GM21423 (cell line): ENCODE data around the gene GRP.

ENCODE experiments used
- ATAC-seq: cut with Tn5 transposase; IDR thresholded peaks from one replicate; pipeline ENCODE4 v1.9.1; 2021; ENCODE audit warnings: mild to moderate bottlenecking, moderate library complexity; ENCODE audit not compliant: unreplicated experiment

GRP gene

DNA sequence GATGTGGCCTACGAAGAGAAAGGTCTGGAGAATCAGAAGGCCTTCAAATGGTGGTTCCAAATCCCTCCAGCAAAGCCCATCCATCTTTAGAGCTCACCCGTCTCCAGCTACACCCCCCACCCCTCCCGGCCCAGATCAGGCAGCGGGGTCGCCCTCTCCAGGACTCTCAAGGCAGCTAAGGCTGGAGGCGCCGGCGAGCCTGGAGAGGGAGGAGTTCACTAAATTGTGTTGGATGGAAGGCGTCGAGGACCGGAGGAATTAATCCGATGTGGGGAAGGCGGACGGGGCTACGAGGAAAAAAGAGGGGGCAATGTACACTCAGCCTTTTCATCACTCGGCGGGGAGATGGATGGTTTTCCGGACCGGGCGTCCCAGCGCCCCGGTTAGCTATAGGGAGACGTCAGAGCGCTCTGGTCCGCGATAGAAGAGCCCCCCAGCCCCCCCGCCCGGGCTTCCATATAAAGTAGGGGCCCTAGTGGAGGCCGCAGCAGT, at the start of gene GRP:
TSS of gene GRP (plus strand) at position 487 of the 492 bp plus-strand sequence. CDS start 108 bp downstream, outside the sequence.
- no peak for ATAC-seq

DNA sequence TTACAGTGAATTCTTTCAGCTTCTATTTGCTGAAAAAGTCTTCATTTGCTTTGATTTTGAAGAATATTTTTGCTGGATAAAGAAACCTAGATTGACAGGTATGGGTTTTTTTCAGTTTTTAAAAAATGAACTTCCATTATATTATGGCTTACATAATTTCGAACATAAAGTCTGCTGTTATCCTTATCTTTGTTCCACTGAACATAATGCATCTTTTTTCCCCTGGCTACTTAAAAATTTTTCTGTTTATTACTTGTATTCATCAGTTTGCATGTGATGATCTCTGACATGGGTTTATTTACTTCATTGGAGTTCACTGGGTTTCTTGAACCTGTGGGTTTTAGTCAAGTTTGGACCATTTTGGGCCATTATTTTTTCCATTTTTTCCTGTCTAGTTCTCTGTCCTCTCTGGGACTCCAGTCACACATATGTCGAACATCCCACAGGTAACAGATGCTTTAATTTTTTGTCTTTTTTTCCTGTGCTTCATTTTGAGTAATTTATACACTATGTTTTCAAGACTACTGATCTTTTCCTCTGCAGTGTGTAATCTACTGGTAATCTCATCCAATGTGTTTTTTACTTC, 47.2 kb upstream of the GRP start:
- ATAC-seq: no peak

DNA sequence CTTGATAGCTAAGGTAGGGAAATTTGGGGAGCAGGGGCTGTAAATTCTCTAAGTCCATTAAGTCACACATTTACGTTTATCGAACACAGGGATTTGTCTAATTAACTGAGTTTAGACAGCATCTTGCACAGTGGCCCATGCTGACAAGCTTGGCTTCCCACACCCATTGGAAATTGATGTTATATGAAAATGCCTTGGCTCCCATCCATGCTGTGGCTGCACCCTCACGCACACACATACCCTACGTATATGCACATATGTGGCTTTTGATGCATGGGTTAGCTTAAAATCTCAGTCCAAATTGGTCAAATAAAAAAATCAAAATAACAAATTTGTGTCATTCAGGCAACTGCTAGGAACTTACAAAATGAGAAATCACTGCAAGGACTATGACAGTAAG, 42.5 kb upstream of the GRP start:
- ATAC-seq: no peak

DNA sequence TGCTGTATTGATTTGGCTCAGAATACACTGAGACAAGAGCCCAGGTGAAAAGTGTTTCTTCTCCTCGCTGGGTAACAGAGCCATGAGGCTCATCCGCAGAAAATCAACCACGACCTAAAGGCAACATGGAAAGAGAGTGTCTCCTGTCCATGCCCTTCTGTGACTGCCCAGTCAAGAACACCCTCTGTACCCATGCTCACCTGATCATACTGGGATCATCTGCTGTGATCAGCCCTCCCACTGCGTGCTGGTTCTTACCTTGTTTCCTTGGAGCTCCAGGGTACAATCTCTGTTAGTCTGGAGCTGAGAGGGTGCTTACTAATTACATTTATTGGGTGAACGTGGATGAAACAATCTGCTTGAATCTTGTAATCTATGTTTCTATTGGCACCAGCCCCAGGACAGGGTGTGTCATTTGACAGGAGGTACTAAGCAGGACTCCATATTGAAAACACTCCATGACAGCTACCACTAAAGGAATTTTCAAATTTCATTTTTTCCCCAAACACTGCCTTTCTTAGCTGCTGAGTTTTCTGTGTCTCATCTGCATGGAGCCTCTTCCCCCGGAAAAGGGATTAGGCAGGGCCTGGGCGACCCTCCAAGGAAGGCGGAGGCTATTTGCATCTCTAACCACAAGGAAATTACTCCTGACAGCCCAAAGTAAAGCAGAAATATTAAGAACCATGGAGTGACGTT, 39.7 kb upstream of the GRP start:
- ATAC-seq: no peak

DNA sequence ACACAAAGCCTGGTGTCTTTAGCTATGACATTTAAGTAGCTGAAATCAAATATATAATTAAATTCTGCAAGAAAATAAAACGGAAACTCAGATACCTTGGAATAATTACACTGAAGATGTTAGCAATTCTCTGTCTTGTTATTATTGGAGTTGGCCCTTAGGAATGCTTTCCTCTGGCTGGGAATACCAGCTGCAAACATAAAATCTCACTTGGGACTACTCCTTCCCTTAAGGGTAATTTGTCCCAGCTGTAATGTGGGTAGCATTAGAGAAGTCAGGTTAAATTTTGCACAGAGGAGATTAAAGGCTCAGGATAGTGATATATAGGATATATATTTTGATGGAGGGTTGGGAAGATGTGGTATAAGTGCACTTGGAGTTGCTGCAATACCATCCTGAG, 37.3 kb upstream of the GRP start:
- no peak for ATAC-seq

DNA sequence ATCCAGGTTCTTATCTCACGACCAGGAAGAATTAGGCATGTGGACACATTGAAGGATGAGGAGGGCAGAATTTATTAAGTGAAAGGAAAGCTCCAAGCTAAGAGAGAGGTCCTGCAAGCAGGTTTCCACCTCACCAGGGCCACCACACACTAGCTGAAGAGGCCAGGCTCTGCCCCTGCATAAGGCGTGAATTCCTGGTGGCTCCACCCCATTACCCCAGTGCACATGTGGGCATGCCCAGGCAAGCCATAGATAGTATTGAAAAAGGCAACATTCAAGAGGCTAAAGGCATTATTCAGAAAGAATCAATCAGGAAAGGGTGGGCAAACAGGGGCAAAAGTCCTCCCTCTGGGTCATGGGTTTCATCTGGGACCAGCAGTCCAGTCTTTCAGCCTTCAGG, 30.9 kb upstream of the GRP start:
- no peak for ATAC-seq

DNA sequence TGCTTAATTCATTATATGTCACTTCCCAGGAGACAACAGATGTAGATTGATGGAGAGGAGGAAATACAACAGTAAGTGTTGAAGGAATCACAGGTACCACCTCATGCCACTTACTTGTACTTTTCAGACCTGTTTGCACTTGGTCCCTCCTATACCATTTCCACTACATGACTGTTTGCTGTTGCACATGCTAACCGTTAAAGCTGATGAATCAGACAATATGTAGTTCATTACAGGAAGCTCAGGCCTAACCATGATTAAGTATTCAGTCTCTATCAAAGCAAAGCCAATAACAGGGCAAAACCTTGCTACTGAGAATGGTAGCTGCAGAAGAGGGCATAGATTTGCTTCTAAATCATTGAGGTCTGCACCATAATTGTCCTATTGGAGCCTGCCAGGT, 30.2 kb upstream of the GRP start:
- ATAC-seq: no peak

DNA sequence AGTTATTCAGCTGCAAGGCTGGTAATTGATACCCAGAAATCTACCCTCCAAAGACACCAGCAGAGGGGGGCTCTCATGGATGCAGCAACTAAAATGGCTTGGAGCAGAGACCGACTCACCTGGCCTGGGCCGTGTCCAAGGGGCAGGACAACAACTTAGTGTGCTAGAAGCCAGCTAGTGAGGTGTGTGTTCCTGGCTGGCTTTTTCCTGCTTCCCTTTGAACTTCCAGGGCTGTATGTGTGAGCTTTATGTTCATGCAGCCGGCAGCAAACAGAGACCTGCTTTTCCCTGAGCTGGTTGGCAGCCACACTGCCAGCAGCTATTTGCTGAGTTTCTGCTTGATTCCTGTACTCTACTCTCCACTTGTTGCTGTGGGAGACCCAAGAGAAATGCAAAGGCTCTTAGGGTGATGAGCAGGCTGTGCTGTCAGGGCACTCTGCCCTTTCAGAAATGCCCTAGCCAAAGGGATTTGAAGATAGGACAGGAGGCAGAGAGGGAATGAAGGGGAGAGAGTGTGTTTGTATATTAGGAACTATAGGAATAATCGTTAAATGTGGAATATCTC, 23.7 kb upstream of the GRP start:
- no peak for ATAC-seq

DNA sequence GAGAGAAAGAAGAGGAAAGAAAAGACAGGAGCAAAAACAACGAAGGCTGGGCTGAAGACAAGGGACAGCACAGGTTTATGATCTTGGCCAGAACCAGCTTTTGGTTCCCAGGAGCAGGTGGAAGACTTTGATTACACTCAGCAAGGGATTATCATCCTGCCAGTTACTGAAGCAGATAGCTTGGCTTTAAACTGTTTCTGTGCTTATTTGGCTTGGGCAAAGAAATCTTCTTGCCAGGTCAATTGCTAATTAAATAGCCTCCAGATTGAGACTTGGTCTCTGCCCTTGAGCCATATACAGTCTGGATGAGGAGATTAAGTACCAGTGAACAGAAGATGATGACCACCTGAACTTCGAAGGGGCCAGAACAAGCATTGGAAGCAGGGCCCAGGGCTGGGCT, 22.3 kb upstream of the GRP start:
- no peak for ATAC-seq

DNA sequence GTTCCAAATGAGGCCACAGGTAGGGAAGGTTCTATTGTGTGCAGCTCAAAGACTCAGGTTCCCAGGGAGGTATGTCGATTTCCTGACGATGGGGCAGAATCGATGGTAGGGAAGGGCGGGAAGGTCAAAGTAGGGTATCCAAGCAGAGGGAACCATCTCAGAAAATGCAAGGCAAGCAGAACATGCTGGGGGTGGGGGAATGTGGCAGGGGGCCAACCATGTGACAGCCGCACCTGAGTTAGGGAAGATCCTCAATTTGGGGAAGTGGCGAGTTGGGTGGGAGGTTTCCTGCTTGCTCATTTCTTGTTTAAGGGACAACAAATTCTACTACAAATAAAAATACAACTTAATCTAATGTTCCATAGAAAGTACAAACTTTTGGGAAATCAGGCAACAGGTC, 21.7 kb upstream of the GRP start:
- no peak for ATAC-seq

DNA sequence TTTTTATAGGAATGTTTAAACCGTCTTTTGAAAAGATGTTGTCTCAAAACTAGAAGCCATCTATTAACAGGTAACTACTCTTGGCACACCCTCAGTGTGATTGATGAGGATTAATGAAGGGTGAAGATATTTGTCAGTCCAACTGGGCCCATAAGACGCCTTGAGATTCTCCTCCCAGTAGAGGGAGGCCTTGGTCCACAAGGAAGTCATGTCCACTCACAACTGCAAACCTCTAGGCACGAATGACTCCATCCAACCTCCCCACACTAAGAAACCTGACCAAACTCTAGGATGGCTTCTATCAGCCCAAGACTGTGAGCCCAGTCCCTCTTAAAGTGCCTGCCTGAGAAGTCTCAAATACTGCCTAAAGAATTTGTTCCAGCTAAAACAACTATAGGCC, 19.2 kb upstream of the GRP start:
- no peak for ATAC-seq

DNA sequence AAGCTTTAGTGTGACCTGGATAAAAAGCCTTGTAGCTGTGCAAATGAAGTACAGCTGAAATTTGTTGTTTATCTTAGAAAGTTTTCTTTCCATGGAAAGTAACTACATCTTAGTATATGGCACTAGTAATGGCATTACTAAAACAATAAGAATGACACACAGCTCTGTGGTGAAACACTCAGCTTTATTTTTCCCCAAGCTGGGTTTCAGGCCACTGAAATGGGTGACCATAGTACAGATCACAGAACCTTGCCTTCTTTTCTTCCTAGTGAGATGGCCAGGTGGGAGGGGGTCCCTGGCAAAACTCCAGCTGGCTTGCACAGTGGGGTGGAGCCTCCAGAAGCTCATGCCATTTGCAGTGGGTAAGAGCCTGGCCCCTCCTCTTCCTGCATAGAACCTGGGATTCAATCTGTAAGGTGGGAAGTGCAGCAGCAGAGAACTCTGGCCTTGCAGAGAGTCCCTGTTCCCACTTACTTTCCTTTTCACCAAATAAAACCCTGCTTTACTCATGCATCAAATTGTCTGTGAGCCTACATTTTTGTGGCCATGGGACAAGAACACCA, 17.6 kb upstream of the GRP start:
- no peak for ATAC-seq

DNA sequence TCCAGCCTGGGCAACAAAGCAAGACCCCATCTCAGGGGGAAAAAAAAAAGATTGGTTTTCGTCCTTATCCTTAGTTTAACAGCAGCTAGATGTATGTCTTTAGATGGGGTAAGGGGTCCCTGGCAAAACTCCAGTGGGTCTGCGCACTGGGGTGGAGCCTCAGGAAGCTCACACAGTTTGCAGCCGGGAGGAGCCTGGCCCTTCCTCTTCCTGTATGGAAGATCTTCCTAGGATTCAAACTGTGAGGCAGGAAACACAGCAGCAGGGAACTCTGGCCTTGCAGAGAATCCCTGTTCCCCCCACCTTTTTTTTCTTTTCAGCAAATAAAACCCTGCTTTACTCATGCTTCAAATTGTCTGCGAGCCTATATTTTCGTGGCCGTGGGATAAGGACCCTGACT, 12.5 kb upstream of the GRP start:
- ATAC-seq: no peak

DNA sequence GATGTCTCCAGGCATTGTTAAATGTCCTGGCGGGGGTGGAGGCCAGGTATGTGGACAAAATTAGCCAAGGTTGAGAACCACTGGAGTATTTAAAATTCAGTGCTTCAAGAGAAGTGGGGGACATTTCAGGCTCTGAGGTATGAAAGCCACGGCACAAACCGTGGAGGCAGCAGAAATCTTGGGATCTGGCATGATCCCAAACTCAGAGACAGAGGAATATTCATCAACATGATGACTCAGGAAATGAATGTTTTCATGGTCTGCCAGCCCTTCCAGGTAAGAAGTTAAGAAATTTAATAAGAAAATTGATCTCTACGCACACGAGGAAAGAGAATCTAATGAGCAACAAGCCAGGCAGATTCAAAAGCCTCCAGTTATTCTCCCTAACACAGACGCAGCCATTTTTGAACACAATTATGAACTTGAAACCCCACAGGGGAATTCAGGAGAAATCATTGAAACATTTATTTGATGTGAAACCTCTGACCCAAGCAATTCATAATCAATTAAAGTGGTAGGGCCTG, 11.3 kb upstream of the GRP start:
- no peak for ATAC-seq

DNA sequence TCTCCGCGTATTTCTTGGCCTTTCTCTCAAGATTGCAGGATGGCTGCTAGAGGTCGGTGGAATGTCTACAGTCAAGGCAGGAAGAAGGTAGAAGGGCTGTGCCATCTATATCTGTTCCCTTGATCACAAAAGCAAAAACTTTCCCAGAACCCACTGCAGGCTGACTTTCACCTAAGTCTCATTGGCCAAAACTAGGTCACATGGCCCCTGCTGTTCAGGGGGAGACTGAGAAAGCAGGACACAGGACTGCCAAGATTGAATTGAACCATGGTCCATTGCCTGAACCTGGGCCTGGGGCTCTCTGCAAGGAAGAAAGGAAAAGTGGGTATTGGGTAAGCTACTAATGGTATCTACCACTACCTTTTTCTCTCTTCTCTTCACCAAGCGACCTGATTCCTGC, 9.7 kb upstream of the GRP start:
- no peak for ATAC-seq

DNA sequence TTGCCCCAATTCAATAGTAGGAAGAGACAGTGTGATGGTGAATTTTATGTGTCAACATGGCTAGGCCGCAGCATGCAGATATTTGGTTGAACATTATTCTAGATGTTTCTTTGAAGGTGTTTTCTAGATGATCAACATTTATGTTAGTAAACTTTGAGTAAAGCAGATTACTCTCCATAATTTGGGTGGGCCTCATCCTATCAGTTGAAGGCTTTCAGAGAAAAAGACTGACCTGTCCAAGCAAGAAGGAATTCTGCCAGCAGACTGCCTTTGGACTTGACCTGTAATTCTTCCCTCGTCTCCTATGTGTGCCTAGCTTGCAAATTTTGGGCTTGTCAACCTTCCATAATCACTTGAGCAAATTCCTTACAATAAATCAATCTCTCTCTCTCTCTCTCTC, 8.3 kb upstream of the GRP start:
- no peak for ATAC-seq

DNA sequence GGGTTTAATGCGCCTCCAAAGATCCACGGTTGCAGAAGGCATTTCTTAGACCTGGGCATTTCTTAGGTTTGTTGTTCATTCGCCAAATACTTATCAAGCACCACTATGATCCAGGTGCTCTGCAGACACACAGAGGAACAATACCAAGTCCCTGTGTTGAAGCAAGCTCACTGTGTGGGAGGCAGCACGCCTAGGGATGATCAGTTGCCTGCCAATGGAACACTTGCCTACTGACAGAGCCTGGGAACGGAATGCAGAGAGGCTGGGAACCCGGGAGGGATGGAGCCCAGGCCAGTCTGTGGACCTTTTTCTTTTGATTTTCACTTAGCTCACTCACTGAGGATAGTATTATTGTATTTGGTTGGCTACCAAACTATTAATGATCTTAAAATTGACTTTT, 1.9 kb upstream of the GRP start:
- no peak for ATAC-seq

DNA sequence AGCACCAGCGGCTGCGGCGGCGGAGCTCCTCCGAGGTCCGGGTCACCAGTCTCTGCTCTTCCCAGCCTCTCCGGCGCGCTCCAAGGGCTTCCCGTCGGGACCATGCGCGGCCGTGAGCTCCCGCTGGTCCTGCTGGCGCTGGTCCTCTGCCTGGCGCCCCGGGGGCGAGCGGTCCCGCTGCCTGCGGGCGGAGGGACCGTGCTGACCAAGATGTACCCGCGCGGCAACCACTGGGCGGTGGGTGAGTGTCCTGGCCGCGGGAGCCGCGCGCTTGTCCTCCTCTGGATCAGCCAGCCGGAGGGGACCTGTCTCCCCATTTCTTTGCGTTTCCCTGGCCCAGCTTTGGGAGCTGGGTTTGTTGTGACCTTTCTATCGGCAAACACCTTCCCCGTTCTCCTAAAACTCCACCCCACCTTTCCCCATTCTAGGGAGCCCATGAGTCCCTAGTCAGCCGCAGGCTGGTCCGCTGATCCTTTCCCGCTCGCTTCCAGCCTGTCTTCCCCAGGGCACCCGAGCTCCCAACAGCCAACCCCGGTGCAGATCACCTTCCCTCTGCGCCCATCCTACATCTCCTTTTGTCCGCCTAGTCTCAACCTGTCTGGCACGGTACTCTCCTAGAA, 316 bp downstream of the GRP start:
- ATAC-seq: no peak

DNA sequence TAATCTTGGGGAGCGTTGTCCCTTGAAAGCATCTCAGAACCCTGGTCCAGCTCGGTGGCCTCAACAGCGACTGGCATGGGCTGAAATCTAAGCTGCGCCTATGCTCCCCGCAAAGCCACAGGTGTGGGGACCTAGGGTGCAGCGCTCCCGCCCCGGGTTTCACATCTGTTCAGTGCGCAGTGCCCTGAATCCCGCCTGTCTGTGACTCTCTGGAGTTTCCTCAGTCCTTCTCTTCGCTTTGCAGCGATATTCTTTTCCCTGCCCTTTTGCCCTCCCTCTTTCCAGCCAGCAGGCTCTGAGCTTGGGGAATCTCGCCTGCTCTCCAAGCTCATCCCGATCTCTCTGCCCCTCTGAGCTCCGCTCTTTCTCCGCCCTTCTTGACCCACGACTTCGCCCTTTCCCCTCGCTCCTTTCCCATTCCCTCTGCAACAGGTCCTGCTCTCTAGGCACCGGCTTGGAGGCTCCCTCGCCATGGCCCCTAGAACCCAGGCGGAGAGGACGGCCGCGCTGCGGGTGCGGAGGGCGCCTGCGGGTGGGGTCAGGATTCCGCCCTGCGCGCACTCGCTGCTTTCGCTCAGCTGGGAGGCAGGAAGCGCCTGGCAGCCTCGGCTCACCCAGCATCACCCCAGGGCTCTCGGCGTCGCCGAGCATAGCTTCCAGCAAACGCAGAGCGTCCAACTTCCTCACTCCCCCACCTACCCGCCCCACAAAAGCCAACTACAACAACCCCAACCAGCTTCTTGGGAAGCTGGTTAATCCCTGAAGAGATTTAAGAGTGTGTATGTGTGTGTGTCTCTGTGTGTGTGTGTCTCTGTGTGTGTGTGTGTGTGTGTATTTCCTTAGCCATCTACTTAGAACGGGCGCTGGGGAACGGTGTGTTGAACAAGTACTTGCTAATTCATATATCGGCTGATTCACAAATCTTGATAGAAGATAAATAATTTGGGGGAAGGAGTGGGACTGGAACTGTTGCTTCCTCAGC, 1.1 kb downstream of the GRP start:
- ATAC-seq: no peak

DNA sequence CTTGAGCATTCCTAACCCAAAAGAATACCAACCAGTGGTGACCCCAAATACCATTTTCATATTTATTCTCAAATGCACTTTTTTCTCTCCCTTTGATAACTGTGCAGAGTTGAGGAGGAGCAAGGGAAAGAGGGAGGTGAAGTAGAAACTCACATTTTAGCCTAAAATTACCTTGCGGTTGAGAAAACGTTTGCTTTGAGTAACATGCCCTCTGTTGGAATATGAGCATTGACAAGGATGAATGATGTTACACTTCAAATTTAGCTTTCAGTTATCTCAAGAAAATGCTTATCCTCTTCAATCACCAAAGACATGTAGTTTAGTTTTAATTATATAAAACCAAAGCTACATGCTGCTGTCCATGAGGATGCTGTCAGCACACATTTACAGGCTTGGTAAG, 2.4 kb downstream of the GRP start:
- no peak for ATAC-seq
